Small intestine (tissue), 7 donors: ENCODE data around the gene GLS. TPM values are rescaled to one million over a fixed set of nuclear protein-coding genes. Genes with fewer than 3 reads are reported as not detected.

ENCODE experiments used
- DNase-seq, 2 donors: peaks; one replicate each; pipeline versions ENCODE4 v3.0.0 to v3.0.0-alpha.2; 2013
- FAIRE-seq: peaks from 2 replicates; lab custom pipeline; 2012; peaks lifted over from hg19 to GRCh38; lab: Jason Lieb, UNC
- H3K27ac ChIP-seq, 3 donors: one replicate each; pipeline ENCODE4 v1.5.1; 2013; ENCODE audit warnings: low read length in 2 of 3, mild to moderate bottlenecking in 2 of 3, control low read depth in 1 of 3, inconsistent platforms in 1 of 3, low read depth in 1 of 3, moderate library complexity in 1 of 3
- H3K27me3 ChIP-seq, 3 donors: one replicate each; pipeline ENCODE4 v1.6.1; 2013; ENCODE audit warnings: low read length in 3 of 3, inconsistent platforms in 1 of 3; ENCODE audit not compliant: control insufficient read depth in 3 of 3, insufficient read depth in 3 of 3
- H3K36me3 ChIP-seq, 3 donors: one replicate each; pipeline ENCODE4 v1.6.1; 2013; ENCODE audit warnings: low read length in 3 of 3, inconsistent platforms in 1 of 3, low read depth in 1 of 3, mild to moderate bottlenecking in 1 of 3, moderate library complexity in 1 of 3; ENCODE audit not compliant: control insufficient read depth in 3 of 3, insufficient read depth in 2 of 3
- H3K4me1 ChIP-seq, 3 donors: one replicate each; pipeline ENCODE4 v1.6.1; 2013; ENCODE audit warnings: low read length in 2 of 3, inconsistent platforms in 1 of 3, low read depth in 1 of 3, mild to moderate bottlenecking in 1 of 3, moderate library complexity in 1 of 3; ENCODE audit not compliant: control insufficient read depth in 3 of 3, insufficient read depth in 2 of 3
- H3K4me3 ChIP-seq, 3 donors: one replicate each; pipeline ENCODE4 v1.5.1; 2013; ENCODE audit warnings: low read length in 3 of 3, control low read depth in 1 of 3, inconsistent platforms in 1 of 3, low read depth in 1 of 3, mild to moderate bottlenecking in 1 of 3, moderate library complexity in 1 of 3
- H3K9me3 ChIP-seq, 2 donors: one replicate each; pipeline ENCODE4 v1.6.1; 2013; ENCODE audit warnings: low read depth in 1 of 2, low read length in 1 of 2; ENCODE audit not compliant: control insufficient read depth in 2 of 2, insufficient read depth in 1 of 2
- WGBS, 3 donors: extraction: QIAGEN DNeasy Blood & Tissue Kit; methylation state at CpG; one replicate each; pipeline ENCODE4 v1.1.7; 2013; 5-methylcytosine and 5-hydroxymethylcytosine counted together
- polyA plus RNA-seq, 4 donors: library from polyadenylated mRNA; stranded (reverse) in 3 of 4; unstranded in 1 of 4; fragments of 200-250 nt in 3 of 4; fragments of 120-200 nt in 1 of 4; gene quantifications; one replicate each; pipeline versions ENCODE4 v1.2.1 to v1.2.3, GENCODE V29; 2013
- donor health status: healthy with polysubstance abuse.
- donor health status: control.
- donor health status: control.
- donor health status: Bipolar disorder and iron deficiency.
- donor health status: healthy.

GLS gene
- polyA plus RNA-seq, 4 donors, result 39.3 to 621 (median 48.7) TPM

DNA sequence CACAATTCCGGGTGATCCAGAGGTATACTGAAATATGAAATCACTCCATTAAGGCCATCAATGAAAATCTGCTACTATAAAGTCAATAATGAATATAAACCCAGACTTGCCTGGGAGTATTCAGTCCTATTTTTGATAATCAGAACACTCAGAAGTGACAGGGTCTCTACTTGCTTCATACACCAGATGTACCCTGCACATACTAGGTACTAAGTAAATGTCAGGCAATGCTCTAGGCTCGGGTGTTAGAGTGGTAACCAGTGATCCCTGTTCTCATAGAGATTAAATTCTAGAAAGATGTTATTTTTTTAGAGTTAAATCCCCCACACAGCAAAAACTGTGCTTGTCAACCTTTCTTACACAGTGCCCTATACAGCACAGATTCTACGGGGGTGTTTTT is 121.0 kb downstream of the GLS start:
- no peak for FAIRE-seq
- Histone ChIP-seq H3K27ac (no peak overlapping the region), H3K4me3 (no peak overlapping the region), H3K4me1 (peaks cover 0 to 2% (median 0%) of the 10 kb centered on the region in 3 donors), H3K36me3 (peaks cover 36 to 47% (median 41%) of the 10 kb centered on the region in 3 donors), H3K27me3 (no peaks in the 10 kb centered on the region), H3K9me3 (peaks cover 0 to 10% of the 10 kb centered on the region in 2 donors)
- 84 to 94% (median 90%) methylated on average over 3 of the region's 3 CpGs for WGBS, 3 donors
- no peak for DNase-seq

DNA sequence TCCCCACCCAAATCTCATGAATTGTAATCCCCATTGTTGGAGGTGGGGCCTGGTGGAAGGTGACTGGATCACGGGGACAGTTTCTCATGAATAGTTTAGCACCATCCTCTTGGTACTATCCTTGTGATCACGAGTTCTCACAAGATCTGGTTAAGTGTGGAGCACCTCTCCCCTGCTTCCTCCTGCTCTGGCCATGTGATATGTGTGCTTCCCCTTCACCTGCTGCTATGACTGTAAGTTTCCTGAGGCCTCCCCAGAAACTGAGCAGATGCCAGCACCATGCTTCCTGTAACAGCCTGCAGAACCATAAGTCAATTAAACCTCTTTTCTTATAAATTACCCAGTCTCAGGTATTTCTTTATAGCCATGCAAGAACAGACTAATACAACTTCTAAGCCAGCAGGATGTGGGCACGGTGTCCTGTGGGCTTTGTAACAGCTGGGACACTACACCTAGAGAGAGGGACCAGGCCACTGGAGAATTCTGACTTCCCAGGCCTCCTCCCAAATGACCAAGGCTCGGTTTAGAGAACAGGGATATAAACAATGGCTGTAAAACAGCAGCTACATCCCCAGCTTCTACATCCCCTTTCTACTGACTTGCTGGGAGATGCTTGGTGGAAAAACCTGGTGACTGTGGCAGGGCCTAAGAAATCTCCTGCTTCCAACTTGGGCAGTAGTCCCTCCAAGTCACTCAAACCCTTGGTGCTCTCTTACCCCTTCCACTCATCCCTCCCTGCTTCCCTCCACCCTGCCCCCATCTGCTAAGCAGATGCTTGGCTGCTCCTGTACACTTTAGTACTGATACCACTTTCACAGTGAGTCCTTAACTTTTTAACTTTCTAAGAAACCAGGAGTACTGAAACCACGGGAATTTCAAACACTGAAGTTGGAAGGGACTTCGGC is 123.0 kb downstream of the GLS start:
- H3K4me3 ChIP-seq, result no peak overlapping the region
- no peak for FAIRE-seq
- no peaks in the 10 kb centered on the region for H3K27me3 ChIP-seq
- H3K9me3 ChIP-seq, result peaks cover 0 to 10% of the 10 kb centered on the region in 2 donors
- H3K4me1 ChIP-seq, result peaks cover 0 to 4% (median 2%) of the 10 kb centered on the region in 3 donors
- no peak for DNase-seq
- peaks cover 32 to 47% (median 32%) of the 10 kb centered on the region in 3 donors for H3K36me3 ChIP-seq
- no peak overlapping the region for H3K27ac ChIP-seq
- WGBS, 3 donors, result 95 to 97% (median 95%) methylated on average over 6 of the region's 6 CpGs

DNA sequence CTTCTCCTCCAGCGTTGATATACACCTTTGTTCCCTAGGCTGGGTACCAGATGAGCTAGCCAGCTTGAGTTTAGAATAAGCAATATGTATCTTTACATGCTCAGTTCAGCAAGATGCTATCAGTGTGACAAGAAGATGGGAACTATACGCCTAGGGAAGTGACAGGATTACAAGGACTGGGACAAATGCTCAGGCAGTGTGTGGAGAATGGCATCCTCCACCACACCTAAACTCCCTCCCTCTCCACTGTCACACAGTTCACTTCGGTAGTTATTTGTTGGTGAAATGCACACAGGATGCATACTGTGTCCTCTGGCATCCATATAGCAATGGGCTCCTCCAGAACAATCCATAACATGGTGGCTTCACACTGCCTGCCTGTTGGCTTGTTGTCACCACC is 125.7 kb downstream of the GLS start:
- Histone ChIP-seq H3K27ac (no peak overlapping the region), H3K4me3 (no peak overlapping the region), H3K36me3 (peaks cover 31 to 38% (median 31%) of the 10 kb centered on the region in 3 donors), H3K9me3 (peaks cover 0 to 10% of the 10 kb centered on the region in 2 donors), H3K4me1 (peaks cover 0 to 13% (median under 1%) of the 10 kb centered on the region in 3 donors), H3K27me3 (no peaks in the 10 kb centered on the region)
- WGBS, 3 donors, result 95 to 99% (median 98%) methylated on average over 3 of the region's 3 CpGs
- no peak for FAIRE-seq
- DNase-seq, result no peak

DNA sequence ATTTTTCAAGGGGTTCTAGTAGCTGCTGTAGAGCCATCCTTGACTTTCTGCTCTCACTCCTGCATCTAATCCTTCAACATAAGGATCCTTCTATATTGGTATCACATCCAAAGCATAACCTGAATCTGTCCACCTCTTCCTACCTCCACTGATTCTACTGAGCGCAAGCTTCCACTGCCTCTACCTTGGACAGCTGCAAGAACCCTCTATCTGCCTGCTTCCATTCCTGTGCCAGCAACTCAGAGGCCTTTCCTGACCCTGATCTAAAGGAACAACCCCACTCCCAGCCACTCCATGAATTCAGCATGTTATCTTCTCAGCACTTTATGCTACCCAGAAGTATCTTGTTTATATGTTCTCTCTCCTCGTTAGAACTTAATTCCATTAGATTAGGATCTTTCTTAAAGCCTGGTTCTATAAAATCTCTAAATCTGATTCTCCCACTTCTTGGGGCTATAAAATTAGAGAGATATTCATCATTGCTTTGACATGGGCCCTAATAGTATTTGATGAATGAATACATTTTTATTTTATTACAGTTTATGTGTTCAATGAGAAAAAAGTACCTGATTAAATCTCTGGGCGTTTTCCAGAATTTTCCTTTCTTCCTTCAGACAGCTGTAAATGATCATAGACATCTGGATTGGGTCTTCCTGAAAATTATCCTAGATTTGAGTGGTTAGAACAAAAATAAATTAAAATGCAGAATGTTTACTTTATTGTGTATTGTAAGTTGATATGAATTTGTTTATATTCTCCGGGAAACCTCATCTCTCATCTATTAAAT is 126.6 kb downstream of the GLS start:
- WGBS, 3 donors, result 85 to 94% (median 93%) methylated on average over 4 of the region's 4 CpGs
- Histone ChIP-seq H3K27ac (no peak overlapping the region), H3K27me3 (no peaks in the 10 kb centered on the region), H3K4me3 (no peak overlapping the region), H3K36me3 (peaks cover 29 to 40% (median 36%) of the 10 kb centered on the region in 3 donors), H3K4me1 (peaks cover 0 to 16% (median 7%) of the 10 kb centered on the region in 3 donors), H3K9me3 (peaks cover 0 to 10% of the 10 kb centered on the region in 2 donors)
- FAIRE-seq (no peak), DNase-seq (no peak)

DNA sequence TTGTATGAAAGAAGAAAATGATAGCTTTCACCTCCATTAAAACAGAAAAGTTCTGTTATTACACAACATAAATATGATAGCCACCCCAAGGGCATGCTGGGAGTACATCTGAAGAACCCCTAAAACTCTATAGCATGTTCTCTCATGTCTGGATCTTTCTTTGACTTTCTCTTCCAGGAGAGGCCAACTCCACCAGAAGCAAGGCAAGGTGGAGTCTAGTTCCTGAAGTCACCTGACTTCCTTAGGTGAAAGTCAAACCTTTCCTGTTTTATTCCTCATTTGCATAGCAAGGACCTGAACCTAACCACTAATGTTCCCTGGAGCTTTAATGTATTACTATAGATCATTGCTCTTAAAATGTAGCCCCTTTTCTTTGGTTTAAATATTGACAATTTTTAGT is 127.7 kb downstream of the GLS start:
- no peak overlapping the region for H3K27ac ChIP-seq
- no peak overlapping the region for H3K4me3 ChIP-seq
- H3K4me1 ChIP-seq, result peaks cover 7 to 19% (median 13%) of the 10 kb centered on the region in 3 donors
- no peaks in the 10 kb centered on the region for H3K27me3 ChIP-seq
- DNase-seq, result no peak
- H3K9me3 ChIP-seq, result peaks cover 0 to 10% of the 10 kb centered on the region in 2 donors
- no peak for FAIRE-seq
- peaks cover 21 to 41% (median 34%) of the 10 kb centered on the region in 3 donors for H3K36me3 ChIP-seq

DNA sequence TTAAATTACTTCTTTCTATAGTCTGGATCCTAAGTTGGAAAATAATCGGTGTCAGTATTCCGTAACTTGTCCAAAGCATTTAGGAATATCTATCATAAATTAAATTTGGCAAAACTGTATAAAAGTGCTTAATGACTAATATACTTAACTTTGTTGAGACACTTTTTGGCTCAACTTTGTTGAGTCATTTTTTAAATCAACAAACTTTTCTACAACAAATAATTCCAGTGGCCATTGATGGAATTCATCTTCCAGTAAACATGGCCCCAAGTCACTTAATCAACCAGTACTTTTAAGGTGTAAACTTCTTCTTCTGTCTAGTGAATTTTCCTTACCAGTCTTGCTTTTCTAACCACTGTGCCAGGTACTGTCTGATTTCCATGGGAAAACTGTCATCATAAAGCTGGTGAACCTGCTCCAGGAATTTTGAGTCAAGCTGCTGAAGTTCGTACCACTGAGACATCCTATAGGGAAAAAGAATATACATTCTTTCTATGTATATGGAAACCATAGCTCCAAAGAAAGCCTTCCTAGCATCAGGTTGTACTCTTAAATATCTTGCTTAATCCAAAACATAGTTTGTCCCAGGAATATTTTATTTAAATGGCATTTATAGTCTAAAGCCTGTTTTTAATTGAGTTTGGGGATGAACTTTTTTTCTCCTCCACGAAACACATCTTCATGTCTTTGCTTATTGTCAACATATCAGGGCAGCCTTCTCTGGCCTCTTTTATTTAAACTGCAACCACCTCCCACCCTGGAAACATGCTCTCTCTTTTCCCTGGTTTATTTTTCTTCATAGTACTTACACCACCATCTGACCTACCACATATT is 129.1 kb downstream of the GLS start:
- no peak for FAIRE-seq
- WGBS, 3 donors, result 90 to 95% (median 93%) methylated on average over 4 of the region's 4 CpGs
- Histone ChIP-seq H3K27ac (no peak overlapping the region), H3K27me3 (no peaks in the 10 kb centered on the region), H3K4me3 (no peak overlapping the region), H3K36me3 (peaks cover 19 to 32% (median 21%) of the 10 kb centered on the region in 3 donors), H3K9me3 (no peaks in the 10 kb centered on the region), H3K4me1 (peaks cover 12 to 22% (median 16%) of the 10 kb centered on the region in 3 donors)
- no peak for DNase-seq

DNA sequence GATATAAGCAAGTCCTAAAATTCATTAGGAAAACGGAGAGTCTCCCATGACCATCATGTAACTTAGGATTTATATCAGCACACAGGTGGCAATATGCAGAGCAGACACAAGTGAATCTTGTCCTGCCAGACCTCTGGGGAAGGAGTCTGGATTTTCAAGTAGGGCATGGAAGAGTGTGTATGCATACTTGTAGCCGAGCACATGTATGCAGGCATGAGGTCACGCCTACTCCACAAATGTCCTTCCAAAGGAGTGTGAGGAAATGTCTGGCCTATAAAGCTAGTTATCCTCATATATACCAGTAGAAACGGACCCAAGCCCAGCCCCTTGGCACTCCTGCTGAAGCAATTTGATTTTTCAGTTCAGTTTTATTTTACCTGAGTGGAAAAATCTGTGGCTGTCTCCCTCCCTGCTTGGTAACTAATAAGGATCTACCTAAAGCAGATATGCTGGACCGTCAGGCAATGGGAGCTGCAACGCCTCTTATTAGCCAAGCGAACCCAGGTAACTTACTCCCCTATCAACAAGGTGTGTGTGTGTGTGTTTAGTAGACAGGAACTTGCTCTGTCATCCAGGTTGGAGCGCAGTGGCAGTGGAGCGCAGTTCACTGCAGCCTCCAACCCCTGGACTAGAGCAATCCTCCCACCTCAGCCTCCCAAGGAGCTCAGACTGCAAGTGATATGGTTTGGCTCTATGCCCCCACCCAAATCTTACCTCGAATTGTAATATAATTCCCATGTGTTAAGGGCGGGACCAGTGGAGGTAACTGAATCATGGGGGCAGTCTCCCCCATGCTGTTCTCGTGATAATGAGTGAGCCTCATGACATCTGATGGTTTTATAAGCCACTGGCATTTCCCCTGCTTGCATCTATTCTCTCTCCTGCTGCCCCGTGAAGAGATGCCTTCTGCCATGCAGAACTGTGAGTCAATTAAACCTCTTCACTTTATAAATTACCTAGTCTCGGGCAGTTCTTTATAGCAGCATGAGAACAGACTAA is 130.6 kb downstream of the GLS start:
- WGBS, 3 donors, result 69 to 76% (median 71%) methylated on average over 14 of the region's 14 CpGs
- Histone ChIP-seq H3K9me3 (no peaks in the 10 kb centered on the region), H3K4me3 (no peak overlapping the region), H3K4me1 (peaks cover 12 to 24% (median 16%) of the 10 kb centered on the region in 3 donors), H3K36me3 (peaks cover 10 to 26% (median 16%) of the 10 kb centered on the region in 3 donors), H3K27ac (peak overlapping the region in 1 of 3 donors; percentile 24), H3K27me3 (no peaks in the 10 kb centered on the region)
- DNase-seq, result no peak
- no peak for FAIRE-seq
